Stimulated activated memory B cell treated with anti-CD40 and anti-IgM and Interleukin-4, amounts not matched to agents 10 μg/mL and 1 μg/mL and 100 μg/mL, for 72 hours (primary cell): Measurements from ENCODE around the gene ATF6.

Experiments
- ATAC-seq: fragments of 150-1000 bp; cut with Tn5 transposase; 2 replicates; pipeline ENCODE4 v1.10.0; 2021
- H3K27ac Mint-ChIP-seq: one replicate; pipeline ENCODE4 v1.8.0; 2022; ENCODE audit warnings: mild to moderate bottlenecking, mixed read lengths
- H3K27me3 Mint-ChIP-seq: one replicate; pipeline ENCODE4 v1.8.0; 2022; ENCODE audit warnings: mixed read lengths
- H3K36me3 Mint-ChIP-seq: one replicate; pipeline ENCODE4 v1.8.0; 2022; ENCODE audit warnings: mixed read lengths
- H3K4me1 Mint-ChIP-seq: one replicate; pipeline ENCODE4 v1.8.0; 2022; ENCODE audit warnings: mixed read lengths
- H3K4me3 Mint-ChIP-seq: one replicate; pipeline ENCODE4 v1.8.0; 2022; ENCODE audit warnings: mild to moderate bottlenecking, moderate library complexity, mixed read lengths
- H3K9me3 Mint-ChIP-seq: one replicate; pipeline ENCODE4 v1.8.0; 2022; ENCODE audit warnings: mixed read lengths

Gene ATF6

DNA sequence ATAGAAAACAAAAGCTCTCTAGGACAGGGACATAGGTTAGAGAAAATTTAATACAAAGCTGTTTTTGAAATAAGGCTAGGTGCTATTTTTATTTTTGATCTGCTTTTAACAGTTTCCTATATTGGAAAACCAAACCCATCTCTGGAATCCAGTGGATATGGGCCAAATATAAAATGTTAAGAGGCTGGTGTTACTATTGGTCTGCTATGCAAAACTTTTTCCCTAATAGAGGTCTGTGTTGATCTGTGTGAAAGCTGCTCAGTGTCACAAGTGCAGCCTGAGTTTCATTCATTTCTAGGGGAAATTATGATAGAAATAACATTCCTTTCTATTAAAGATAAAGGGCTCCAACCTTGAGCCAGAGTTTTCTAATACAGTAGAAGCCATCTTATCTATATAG, 141.1 kb downstream of the ATF6 start:
- Mint-ChIP-seq H3K27me3 (no peaks in the 10 kb centered on the region), H3K4me1 (no peaks in the 10 kb centered on the region)

DNA sequence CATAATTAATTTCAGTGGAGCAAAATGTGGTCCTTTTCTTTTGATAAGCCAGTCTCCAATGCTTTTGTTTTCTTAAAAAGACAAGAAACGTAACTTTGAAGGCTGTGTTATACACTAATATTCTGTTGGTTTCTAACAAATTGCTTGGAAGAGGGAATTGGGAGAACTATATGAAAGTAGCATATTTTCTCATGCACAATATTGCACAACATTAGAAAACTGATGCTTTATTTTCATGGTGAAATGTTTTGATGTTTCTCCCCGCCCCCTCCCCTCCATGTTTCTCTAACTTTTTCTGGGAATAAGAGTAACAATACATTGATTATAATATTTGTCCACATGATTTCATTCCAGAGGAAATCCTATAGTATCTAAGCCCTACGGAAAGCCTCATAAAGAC, 142.1 kb downstream of the ATF6 start:
- no peak for ATAC-seq
- Mint-ChIP-seq H3K36me3 (peaks cover 11% of the 10 kb centered on the region), H3K27me3 (no peaks in the 10 kb centered on the region), H3K4me1 (no peaks in the 10 kb centered on the region), H3K4me3 (no peak overlapping the region), H3K9me3 (no peaks in the 10 kb centered on the region), H3K27ac (no peak overlapping the region)

More for the DNA sequence above, 141.1 kb downstream of the ATF6 start:
- Mint-ChIP-seq H3K4me3 (no peak overlapping the region), H3K36me3 (peaks cover 6% of the 10 kb centered on the region), H3K27ac (no peak overlapping the region), H3K9me3 (no peaks in the 10 kb centered on the region)
- no peak for ATAC-seq

DNA sequence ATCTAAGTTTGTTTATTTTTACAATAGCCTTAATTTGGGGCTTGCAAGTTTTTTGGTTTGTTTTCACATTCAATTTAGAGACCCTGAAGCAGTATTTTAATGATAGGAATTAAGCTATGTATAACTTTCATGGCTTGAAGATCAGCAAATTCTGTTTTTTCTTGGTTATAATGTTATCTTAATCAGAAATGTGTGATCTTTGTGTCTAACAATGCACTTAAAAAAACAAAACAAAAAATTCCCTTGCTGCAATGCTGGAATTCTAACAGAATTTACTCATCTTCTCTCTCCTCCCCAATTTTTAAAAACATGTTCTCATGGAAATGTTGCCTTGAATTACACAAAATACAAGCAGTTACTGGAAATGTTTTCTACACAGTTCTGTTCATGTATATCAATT, 144.5 kb downstream of the ATF6 start:
- no peak for ATAC-seq
- Mint-ChIP-seq H3K27ac (no peak overlapping the region), H3K27me3 (no peaks in the 10 kb centered on the region), H3K4me3 (no peak overlapping the region), H3K36me3 (peaks cover 11% of the 10 kb centered on the region), H3K9me3 (no peaks in the 10 kb centered on the region), H3K4me1 (no peaks in the 10 kb centered on the region)

DNA sequence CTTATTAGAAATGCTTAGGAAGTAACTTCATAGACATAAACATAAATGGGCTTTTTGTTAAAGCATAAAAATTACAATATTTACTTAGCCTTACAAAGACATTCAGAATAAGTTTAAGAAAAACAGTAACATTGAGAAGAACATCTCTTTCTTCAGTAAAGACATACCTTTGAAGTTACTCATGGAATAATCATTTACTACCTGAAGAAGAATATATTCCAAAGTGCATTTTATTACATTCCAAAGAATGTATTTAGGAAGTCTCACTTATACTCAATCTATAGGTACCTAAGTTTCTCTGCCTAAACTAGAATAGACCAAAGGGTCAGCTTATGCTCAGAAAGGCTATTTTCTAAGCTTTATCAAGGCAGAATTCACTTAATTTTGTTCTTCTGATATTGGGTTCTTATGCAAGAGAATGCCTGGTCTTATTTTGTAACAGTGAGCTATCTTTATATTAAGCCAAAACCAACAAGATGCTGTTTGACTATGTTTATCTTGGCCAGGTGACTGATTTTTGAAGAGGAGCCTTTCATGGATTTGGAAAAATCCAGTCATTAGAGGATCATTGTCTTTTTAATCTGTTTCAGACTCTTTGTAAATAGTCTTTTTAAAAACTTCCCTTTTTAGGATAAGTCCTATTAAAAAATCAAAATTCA, 147.5 kb downstream of the ATF6 start:
- ATAC-seq: no peak
- H3K27me3 Mint-ChIP-seq: no peaks in the 10 kb centered on the region
- no peaks in the 10 kb centered on the region for H3K9me3 Mint-ChIP-seq
- H3K27ac Mint-ChIP-seq: no peak overlapping the region
- no peak overlapping the region for H3K4me3 Mint-ChIP-seq
- peaks cover 11% of the 10 kb centered on the region for H3K36me3 Mint-ChIP-seq
- H3K4me1 Mint-ChIP-seq: no peaks in the 10 kb centered on the region

DNA sequence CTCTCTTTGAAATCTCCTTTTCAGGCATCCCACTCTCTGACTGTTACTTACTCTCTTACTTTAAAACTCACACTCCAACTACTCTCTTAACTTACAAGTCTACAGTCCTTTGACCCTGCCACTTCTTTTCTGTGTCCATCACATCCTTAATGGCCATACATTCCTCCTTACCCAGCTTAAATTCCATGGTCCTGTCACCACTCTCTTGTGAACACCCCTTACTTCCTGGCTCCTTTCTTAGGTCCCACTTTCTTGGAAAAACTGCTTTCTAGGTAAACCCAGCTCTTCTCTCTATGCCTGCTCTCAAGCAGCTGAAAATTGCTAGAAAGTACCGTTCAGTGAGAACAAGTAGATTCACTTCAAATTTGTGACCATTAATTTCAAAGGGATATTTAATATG, 148.5 kb downstream of the ATF6 start:
- Mint-ChIP-seq H3K4me3 (no peak overlapping the region), H3K27me3 (no peaks in the 10 kb centered on the region), H3K4me1 (no peaks in the 10 kb centered on the region), H3K9me3 (no peaks in the 10 kb centered on the region), H3K36me3 (peaks cover 14% of the 10 kb centered on the region), H3K27ac (no peak overlapping the region)
- ATAC-seq: no peak

DNA sequence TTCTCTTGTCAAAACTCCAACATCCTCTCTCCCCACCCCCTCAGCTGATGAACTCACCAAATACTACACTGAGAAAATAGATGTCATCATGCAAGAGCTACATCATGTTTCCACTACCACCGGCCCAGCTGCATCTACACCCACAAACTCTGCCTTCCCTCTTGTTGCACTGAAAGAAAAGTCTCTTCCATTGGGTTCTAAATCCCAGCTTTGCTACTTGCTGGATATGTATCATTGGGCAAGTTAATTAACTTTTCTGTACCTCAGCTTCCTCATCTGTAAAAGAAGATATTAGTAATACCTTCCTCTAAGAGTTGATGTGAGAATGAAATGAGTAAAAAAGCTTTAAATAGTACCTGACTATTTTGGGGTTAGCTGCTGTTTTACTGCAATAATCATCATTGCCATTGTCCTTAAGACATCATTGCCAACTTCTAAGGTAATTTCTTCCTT, 149.0 kb downstream of the ATF6 start:
- ATAC-seq: peak; percentile 67
- no peak overlapping the region for H3K4me3 Mint-ChIP-seq
- H3K36me3 Mint-ChIP-seq: peaks cover 15% of the 10 kb centered on the region

DNA sequence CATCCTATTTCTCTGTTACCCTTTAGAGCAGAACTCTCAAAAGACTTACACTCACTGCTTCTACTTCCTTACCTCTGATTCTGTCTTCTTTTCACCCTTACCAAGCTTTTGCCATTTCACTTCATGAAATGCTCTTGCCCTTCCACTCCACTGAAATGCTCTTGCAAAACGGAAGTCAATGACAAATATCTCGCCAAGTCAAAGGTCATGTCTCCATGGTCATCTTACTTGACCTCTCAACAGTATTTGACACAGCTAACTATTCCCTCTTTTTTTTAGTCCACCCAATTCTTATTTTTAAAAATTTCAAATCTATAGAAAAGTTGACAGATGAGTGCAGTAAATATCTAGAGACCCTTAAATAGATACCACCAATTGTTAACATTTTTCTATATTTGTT, 149.9 kb downstream of the ATF6 start:
- no peak overlapping the region for H3K27ac Mint-ChIP-seq
- no peaks in the 10 kb centered on the region for H3K4me1 Mint-ChIP-seq
- ATAC-seq: no peak
- H3K9me3 Mint-ChIP-seq: no peaks in the 10 kb centered on the region
- no peak overlapping the region for H3K4me3 Mint-ChIP-seq
- peaks cover 14% of the 10 kb centered on the region for H3K36me3 Mint-ChIP-seq
- H3K27me3 Mint-ChIP-seq: no peaks in the 10 kb centered on the region

More for the DNA sequence above, 149.0 kb downstream of the ATF6 start:
- H3K27ac Mint-ChIP-seq: no peak overlapping the region
- H3K4me1 Mint-ChIP-seq: no peaks in the 10 kb centered on the region
- H3K9me3 Mint-ChIP-seq: no peaks in the 10 kb centered on the region
- no peaks in the 10 kb centered on the region for H3K27me3 Mint-ChIP-seq

DNA sequence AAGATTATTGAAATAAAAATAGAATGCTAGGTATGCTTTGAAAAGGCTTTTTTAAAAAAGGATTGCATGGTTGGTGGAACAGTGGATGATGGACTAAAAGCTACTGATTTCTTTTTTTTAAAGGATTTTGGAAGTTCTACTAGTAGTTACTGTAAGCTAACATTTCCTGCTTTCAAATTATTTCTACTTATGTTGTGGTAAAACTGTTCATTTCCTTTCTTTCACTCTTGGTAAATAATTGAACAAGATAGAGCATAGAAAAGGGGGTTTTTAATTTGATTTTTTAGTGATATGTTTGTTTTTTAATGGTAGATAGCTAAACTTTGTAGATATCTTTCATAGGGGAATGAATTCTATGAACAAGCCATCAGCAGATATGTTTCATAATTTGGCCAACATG, 153.1 kb downstream of the ATF6 start:
- H3K9me3 Mint-ChIP-seq: no peaks in the 10 kb centered on the region
- no peaks in the 10 kb centered on the region for H3K4me1 Mint-ChIP-seq
- ATAC-seq: no peak
- H3K27ac Mint-ChIP-seq: no peak overlapping the region
- peaks cover 31% of the 10 kb centered on the region for H3K36me3 Mint-ChIP-seq
- H3K4me3 Mint-ChIP-seq: no peak overlapping the region
- H3K27me3 Mint-ChIP-seq: no peaks in the 10 kb centered on the region

DNA sequence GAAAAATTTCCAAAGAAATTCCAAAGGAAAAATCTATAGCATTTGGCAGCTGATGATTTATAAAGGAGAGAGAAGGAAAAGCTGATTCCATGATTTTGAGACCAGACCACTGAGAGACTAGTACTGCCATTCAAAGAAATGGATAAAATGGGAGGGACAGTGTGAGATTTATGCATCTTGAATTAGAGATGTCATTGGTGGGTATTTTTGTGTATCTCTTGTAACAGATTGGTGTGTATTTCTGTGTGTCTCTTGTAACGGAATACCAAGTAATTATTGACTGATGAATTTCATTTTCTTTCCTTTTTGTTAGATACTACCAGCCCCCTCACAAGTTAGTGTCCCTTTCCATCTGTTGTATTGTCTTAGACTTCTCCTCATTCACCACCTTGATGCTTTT, 155.4 kb downstream of the ATF6 start:
- Mint-ChIP-seq H3K9me3 (no peaks in the 10 kb centered on the region), H3K4me3 (no peak overlapping the region), H3K27ac (no peak overlapping the region), H3K27me3 (no peaks in the 10 kb centered on the region), H3K4me1 (no peaks in the 10 kb centered on the region), H3K36me3 (peaks cover 42% of the 10 kb centered on the region)
- no peak for ATAC-seq

DNA sequence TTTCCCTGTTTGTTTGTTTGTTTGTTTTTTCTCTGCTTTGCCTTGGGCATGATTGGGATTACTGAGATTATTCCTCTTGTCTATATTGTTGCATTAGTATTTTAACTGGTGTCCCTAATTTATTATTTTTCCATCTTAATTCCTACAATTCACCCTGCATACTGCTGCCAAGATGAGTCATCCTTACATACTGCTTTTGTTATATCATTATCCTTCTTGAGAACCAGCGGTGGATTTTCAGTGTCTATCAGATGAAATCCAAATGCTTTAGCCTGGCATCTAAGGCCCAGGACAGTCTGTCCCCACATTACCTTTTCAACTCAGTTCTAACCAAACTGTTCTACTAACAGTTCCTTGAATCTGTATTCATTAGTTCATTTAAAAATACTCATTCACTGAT, 155.9 kb downstream of the ATF6 start:
- no peak overlapping the region for H3K27ac Mint-ChIP-seq
- H3K4me3 Mint-ChIP-seq: no peak overlapping the region
- H3K27me3 Mint-ChIP-seq: no peaks in the 10 kb centered on the region
- no peaks in the 10 kb centered on the region for H3K9me3 Mint-ChIP-seq
- no peak for ATAC-seq
- H3K36me3 Mint-ChIP-seq: peaks cover 44% of the 10 kb centered on the region
- H3K4me1 Mint-ChIP-seq: no peaks in the 10 kb centered on the region

DNA sequence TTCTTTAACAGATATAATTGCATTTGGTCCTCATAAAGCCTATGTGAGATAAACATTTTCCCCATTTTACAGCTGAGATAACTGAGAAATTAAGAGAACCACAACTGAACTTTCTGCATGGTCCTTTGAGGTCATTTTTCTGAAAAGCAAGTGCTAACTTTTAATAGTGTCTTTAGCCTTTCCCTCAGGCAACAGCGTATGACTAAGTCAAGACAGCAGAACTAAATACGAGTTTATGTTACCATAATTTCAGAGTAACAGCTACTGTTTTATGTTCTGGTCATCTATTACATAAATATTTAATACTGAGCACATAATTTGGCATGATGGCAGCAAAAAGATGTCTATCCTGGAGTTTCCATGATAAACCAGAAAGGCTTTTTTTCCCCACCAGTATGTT, 161.9 kb downstream of the ATF6 start:
- no peak overlapping the region for H3K4me3 Mint-ChIP-seq
- no peaks in the 10 kb centered on the region for H3K9me3 Mint-ChIP-seq
- no peak overlapping the region for H3K27ac Mint-ChIP-seq
- H3K4me1 Mint-ChIP-seq: peaks cover 6% of the 10 kb centered on the region
- peaks cover 32% of the 10 kb centered on the region for H3K36me3 Mint-ChIP-seq
- no peak for ATAC-seq
- no peaks in the 10 kb centered on the region for H3K27me3 Mint-ChIP-seq

DNA sequence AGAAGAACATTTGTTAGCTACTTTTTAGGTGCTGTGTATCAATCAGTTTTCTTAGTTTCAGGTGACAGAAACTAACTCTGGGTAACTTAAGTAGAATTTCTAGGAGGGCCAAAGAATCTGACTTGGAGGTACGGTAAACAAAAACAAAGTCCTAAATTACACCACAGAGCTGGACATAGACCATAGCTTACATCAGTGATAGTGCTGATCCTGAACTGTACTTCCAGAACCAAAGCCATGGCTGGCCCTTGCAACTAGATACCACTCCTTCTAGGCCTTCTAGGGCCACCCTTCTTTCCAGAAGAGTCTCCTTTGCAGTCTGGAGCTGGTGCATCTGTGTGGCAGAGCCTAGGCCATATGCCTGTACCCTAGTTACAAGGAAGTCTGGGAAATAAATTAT, 163.0 kb downstream of the ATF6 start:
- peaks cover 13% of the 10 kb centered on the region for H3K4me1 Mint-ChIP-seq

DNA sequence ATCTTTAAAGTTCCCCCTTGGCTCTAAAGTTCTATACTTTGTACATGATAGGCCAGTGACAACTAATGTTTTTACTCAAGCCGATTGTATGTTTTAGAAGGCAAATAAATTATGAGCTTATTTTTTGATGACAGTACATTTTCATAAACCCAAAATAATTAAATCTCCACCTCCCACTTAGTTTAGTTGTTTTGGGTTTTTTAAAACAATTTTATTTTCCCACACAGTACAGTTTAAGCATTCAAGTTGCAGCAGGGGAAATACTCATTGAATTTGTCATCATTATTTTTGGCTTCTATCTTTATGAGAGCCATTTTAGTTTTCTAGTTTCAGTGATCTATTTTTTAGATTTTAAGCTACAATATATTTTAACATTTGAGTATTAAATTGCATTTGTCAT, 163.9 kb downstream of the ATF6 start:
- Mint-ChIP-seq H3K36me3 (peaks cover 38% of the 10 kb centered on the region), H3K9me3 (no peaks in the 10 kb centered on the region), H3K4me3 (no peak overlapping the region), H3K4me1 (peaks cover 13% of the 10 kb centered on the region), H3K27ac (no peak overlapping the region), H3K27me3 (no peaks in the 10 kb centered on the region)
- ATAC-seq: no peak

More for the DNA sequence above, 163.0 kb downstream of the ATF6 start:
- Mint-ChIP-seq H3K4me3 (no peak overlapping the region), H3K9me3 (no peaks in the 10 kb centered on the region), H3K27ac (no peak overlapping the region), H3K36me3 (peaks cover 35% of the 10 kb centered on the region), H3K27me3 (no peaks in the 10 kb centered on the region)
- ATAC-seq: no peak

DNA sequence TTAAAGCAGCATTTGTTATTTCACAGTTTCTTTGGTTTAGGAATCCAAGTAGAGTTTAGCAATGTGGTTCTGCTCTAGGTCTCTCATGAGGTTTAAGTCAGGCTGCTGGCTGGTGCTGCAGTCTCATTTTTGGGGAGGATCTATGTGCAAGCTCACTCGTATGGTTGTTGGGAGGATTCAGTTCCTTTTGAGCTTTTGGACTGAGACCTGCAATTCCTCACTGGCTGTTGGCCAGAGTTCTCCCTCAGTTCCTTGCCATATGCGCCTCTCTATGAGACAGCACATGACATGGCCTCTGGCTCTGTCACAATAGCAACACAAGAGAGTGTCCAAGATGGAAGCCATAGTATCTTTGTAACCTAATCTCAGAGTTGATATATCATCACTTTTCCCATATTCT, 166.5 kb downstream of the ATF6 start:
- Mint-ChIP-seq H3K27ac (no peak overlapping the region), H3K36me3 (peaks cover 38% of the 10 kb centered on the region), H3K4me3 (no peak overlapping the region)

DNA sequence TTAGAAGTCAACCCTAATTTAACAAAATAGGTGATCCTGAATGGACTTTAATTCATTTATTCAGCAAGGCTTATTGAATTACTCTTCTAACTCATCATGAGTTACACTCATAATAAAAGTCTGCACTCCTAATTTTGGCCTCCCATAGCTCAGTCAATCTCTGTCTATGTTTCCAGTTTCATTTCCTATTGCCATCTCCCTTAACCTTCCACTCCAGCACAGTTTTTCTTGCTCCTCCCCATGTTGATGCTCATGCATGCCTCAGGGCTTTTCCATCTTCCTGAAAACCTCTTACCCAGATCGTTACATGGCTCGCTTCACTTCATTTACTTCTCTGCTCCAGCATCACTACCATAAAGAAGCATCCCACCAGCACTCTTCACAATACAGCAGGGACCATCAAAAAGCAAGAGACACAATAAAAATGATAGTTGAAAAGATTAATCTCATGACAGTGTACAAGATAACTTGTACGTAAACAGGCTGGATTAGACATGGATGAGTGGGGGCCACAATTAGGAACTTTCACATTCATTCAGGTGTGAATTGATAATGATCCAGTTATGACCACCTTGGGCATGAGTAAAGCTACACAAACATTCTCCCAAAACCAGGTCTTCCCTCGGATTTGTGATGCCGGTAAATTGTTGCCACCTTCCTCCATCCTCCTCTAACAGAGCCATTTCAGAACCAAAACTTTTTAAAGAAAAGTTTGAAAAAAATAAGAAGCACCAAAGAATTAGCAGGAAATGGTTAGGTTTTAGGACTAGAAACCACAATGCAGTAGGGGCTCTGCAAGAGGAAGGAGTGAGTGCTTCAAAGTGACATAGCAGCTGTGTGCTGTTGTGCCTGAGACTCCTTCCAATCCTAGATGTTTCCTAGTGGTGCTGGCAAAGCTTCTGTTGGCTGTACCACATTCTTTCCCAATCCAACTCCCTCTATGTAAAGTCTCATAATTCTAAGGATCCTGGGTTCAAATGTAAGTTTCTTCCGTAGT, 167.8 kb downstream of the ATF6 start:
- no peaks in the 10 kb centered on the region for H3K27me3 Mint-ChIP-seq
- peaks cover 36% of the 10 kb centered on the region for H3K36me3 Mint-ChIP-seq
- ATAC-seq: no peak
- no peak overlapping the region for H3K4me3 Mint-ChIP-seq
- no peak overlapping the region for H3K27ac Mint-ChIP-seq
- peaks cover 13% of the 10 kb centered on the region for H3K4me1 Mint-ChIP-seq
- no peaks in the 10 kb centered on the region for H3K9me3 Mint-ChIP-seq

More for the DNA sequence above, 166.5 kb downstream of the ATF6 start:
- ATAC-seq: no peak
- Mint-ChIP-seq H3K4me1 (peaks cover 13% of the 10 kb centered on the region), H3K27me3 (no peaks in the 10 kb centered on the region), H3K9me3 (no peaks in the 10 kb centered on the region)

DNA sequence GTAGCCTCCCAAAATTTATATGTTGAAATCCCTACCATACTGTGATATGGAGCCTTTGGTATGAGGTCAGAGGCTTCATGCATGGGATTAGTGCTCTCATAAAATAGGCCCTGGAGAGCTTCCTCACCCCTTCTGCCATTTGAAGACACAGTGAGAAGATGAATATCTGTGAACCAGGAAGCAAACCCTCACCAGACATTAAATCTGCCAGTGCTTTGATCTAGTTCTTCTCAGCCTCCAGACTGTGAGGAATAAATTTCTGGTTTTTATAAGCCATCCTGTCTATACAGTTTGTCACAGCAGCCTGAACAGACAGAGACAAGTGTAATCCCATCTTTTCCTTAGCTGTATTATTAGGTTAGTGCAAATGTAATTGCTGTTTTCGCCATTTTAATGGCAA, 169.1 kb downstream of the ATF6 start:
- Mint-ChIP-seq H3K27me3 (no peaks in the 10 kb centered on the region), H3K4me1 (peaks cover 13% of the 10 kb centered on the region), H3K4me3 (no peak overlapping the region), H3K9me3 (no peaks in the 10 kb centered on the region), H3K27ac (no peak overlapping the region), H3K36me3 (peaks cover 24% of the 10 kb centered on the region)
- no peak for ATAC-seq
